Measurements from ENCODE around the gene FKBP7.

DNA sequence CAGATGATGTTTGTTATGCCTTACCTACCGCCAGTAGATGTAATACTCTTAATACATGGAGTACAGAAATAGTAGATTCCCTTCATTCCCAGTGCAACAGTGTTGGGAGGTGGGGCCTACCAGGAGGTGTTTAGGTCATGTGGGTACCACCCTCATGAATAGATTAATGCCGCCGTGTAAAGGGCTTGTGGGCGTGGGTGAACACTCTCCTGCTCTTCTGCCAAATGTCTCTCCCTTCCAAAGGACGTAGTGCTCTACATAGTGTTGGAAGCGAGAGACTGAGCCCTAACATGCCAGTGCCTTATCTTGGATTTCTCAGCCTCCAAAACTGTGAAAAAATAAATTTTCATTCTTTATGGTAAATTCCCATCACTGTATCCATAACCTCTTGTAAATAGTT is 32.0 kb upstream of the FKBP7 start:
- TF ChIP-seq POLR2A (IDR thresholded peaks at IDR 0.05) (no peak), POLR2AphosphoS5 (IDR thresholded peaks at IDR 0.05) (no peak)
- TF ChIP-seq, protein P1, sequence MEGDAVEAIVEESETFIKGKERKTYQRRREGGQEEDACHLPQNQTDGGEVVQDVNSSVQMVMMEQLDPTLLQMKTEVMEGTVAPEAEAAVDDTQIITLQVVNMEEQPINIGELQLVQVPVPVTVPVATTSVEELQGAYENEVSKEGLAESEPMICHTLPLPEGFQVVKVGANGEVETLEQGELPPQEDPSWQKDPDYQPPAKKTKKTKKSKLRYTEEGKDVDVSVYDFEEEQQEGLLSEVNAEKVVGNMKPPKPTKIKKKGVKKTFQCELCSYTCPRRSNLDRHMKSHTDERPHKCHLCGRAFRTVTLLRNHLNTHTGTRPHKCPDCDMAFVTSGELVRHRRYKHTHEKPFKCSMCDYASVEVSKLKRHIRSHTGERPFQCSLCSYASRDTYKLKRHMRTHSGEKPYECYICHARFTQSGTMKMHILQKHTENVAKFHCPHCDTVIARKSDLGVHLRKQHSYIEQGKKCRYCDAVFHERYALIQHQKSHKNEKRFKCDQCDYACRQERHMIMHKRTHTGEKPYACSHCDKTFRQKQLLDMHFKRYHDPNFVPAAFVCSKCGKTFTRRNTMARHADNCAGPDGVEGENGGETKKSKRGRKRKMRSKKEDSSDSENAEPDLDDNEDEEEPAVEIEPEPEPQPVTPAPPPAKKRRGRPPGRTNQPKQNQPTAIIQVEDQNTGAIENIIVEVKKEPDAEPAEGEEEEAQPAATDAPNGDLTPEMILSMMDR (IDR thresholded peaks at IDR 0.05) = no peak
